GM20000 (cell line): ENCODE data around the gene CILP2.

Experiments
- DNase-seq: peaks from one replicate; pipeline ENCODE4 v3.0.0; 2012; ENCODE audit warnings: low spot score
- TF ChIP-seq, protein P1 (sequence below): IDR thresholded peaks from 2 replicates; pipeline ENCODE4 v1.5.1; 2012; ENCODE audit warnings: mild to moderate bottlenecking, control low read depth; ENCODE audit errors: extremely low read depth, missing control alignments

The CILP2 gene

DNA sequence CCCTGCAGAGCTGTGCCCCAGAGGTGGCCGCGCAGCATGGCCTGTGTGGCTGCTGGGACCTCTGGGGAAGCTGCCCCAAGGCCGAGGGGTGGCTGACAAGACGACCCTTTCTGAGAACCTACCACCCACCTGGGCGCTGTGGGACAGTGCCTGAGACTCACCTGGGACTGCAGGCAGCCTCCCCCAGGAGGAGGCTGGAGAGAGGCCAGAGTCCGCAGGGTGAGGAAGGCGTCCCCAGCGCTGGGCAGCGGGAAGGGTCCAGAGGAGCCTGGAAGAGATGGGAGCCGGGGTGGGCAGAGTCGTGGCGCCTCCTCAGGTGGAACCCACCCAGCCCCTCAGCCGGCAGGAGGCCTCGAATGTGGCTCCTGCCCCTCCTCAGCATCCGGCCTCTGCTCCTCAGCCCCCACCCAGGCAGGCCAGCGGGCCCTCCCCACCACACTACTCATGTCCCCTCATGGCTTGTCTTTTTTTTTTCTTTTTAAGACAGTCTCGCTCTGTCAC lies 25.3 kb downstream of the CILP2 start:
- TF ChIP-seq, protein P1, sequence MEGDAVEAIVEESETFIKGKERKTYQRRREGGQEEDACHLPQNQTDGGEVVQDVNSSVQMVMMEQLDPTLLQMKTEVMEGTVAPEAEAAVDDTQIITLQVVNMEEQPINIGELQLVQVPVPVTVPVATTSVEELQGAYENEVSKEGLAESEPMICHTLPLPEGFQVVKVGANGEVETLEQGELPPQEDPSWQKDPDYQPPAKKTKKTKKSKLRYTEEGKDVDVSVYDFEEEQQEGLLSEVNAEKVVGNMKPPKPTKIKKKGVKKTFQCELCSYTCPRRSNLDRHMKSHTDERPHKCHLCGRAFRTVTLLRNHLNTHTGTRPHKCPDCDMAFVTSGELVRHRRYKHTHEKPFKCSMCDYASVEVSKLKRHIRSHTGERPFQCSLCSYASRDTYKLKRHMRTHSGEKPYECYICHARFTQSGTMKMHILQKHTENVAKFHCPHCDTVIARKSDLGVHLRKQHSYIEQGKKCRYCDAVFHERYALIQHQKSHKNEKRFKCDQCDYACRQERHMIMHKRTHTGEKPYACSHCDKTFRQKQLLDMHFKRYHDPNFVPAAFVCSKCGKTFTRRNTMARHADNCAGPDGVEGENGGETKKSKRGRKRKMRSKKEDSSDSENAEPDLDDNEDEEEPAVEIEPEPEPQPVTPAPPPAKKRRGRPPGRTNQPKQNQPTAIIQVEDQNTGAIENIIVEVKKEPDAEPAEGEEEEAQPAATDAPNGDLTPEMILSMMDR = no peak

DNA sequence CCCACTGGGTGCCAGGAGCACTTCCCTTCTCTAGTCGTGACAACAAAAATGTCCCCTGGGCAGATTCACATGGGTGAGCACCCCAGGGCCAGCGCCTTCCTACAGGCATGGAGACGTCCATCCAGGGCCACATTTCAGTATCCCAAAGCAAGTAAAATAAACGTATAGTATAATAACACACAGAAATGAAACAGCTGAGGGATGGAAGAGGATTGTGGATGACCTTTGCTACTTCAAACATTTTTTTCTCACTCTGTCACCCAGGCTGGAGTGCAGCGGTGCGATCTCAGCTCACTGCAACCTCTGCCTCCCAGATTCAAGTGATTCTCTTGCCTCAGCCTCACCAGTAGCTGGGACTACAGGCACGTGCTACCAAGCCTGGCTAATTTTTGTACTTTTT lies 28.2 kb downstream of the CILP2 start:
- no peak for DNase-seq
- TF ChIP-seq, protein P1 = no peak

More for the DNA sequence above, 25.3 kb downstream of the CILP2 start:
- DNase-seq = no peak

DNA sequence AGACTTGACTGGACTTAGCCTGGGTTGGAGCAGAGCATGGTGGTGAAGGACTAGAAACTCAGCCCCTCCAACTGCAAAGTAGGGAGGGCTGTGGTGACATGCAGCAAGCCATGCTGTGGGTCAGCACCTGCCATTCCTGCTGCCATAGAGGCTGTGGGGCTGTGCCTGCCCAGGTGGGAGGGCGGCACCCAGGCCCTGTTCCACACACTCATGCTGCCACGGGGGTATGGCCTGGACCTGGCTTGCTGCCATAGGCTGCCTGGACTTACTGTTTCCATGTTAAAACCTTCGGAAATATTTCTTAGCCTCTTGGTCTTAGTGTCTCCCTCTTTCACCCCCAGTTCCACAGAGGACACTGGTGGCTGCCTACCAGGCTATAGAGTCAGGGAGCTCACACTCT lies 29.3 kb downstream of the CILP2 start:
- TF ChIP-seq, protein P1 = no peak
- no peak for DNase-seq

DNA sequence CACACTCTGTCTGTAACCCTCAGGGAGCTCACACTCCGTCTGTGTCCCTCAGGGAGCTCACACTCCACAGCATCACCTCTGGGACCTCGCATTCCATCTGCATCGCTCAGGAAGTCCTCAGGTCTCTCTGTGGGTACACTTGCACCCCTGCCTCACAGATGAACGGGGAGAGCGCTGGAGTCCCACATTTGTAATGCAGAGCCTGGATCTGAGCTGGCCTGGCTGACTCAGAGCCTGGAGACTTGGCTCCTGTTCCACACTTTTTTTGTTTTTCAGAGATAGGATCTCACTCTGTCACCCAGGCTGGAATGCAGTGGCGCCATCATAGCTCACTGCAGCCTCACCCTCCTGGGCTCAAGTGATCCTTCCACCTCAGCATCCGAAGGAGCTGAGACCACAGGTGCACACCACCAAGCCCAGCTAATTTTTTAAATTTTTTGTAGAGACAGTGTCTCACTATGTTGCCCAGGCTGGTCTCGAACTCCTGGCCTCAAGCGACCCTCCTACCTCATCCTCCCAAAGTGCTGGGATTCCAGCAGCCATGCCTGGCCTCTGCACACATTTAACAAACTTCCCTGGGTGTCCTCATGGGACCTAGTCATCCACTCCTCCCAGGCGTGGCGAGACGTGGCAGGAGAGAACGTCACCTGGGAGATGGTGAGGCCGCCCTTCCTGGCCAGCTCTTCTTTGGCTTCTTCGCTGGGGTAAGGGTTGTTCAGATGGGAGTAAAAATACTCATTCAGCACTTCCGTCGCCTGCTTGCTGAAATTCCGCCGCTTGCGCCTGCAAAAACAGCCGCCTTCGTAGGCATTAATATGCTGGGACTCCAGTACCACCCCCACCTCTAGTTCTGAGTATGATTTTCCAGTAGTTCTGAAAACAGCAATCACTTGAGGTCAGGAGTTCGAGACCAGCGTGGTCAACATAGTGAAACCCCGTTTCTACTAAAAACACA lies 31.0 kb downstream of the CILP2 start:
- DNase-seq = no peak
- TF ChIP-seq, protein P1 = no peak

DNA sequence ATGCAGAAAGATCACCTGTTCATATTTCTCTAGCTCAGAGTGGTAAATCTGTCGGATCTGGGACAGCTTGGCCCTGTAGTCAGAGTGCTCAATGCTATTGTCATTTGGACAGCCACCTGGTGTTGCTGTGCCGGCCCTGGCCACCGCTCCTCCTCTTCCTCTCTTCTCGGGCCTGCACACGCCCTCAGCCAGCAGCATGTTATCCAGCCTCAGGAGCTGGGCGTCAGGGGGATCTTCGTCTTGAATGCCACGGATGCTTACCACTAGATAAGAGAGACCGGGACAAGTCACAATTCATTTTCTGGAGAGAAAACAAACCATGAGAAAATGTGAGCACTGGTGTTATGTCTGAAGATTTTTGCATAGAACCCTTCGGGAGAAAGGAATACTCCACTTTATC lies 32.5 kb downstream of the CILP2 start:
- DNase-seq = no peak
- TF ChIP-seq, protein P1 = no peak

DNA sequence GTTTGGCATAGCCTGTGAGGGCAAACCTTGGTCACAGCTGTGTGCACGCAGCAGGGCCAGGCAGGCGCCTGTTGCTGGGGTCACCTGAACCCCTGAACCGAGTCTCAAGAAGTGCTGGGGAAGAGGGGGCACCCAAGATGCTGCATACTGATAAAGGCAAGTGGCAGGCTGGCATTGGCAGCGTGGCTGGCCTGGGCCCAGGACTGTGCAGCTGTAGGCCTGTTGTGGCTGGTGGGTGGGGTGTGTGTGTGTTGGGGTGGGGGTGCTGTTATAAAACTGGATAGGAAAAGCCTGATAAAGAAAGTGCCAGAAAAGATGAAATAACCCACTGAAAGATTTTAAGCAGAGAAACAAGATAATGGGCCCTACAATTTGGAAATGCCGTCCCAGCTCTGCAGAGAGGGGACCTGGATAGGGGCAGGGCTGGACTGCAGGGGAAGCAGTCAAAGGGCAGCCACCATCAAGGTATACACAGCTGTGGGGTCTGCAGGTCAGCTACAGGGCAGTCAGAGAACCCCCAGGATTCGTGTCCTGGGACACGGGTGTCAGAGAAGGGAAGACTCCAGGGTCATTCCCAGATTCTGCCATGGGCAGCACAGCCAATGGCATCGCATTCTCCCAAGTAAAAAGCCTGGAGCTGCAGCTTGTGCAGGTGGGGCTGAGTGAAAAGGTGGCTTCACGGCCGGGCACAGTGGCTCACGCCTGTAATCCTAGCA lies 33.2 kb downstream of the CILP2 start:
- DNase-seq = no peak
- TF ChIP-seq, protein P1 = no peak

DNA sequence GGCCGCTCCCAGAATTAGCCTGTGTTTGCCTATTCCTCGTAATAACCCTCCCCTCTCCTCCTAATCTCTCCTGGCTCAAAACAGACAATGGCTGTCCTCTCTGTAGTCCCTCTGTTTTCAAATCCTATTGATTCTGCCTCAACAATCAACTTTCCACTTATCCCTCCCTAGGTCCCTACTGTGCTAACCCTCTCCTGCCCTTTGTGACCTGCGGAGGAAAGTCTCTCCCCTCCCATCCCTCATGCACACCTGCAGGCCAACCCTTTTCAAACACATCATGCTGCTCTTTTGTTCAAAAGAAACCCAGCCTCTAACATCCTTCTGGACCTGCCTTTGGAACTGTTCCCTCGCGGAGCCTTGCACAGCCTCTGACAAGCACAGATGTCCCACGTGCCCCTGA lies 37.3 kb downstream of the CILP2 start:
- TF ChIP-seq, protein P1 = no peak
- no peak for DNase-seq
